ENCODE measurements around the gene SLC4A9.
A peak's percentile ranks its signal among the peaks of the same experiment; 100 is the strongest.
"Not testable (repeated sequence)": the region's sequence is repeated elsewhere in the genome, so short reads cannot be mapped to it uniquely, and the experiment has no call there.

SLC4A9 gene

DNA sequence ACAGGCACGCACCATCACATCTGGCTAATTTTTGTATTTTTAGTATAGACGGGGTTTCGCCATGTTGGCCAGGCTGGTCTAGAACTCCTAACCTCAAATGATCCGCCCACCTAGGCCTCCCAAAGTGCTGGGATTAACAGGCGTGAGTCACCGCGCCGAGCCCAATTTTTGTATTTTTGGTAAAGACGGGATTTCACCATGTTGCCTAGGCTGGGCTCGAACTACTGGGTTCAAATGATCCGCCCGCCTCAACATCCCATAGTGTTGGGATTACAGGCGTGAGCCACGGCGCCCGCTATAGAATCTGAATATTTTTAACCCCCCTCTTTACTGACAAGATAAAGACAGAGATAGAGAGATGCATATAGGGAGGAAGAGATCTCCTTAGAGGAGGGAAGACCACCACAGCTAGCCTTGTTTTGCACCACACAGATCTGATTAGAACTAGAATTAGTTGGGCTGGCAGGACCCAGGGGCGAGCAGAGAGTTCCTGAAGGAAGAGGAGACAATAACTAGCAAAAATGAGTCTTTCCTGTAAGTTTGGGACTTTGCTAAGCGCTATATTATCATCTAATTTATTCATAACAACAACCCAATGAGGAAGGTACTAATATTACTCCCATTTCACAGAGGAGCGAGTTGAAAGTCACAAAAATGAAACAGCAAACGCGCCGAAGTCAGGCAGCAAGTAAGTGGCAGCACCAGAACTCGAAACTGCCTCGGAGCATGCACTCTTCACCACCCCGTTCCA lies 40.2 kb downstream of the SLC4A9 start:
- DNase-seq (ENCODE audit: low read depth, low spot score) = no peak

DNA sequence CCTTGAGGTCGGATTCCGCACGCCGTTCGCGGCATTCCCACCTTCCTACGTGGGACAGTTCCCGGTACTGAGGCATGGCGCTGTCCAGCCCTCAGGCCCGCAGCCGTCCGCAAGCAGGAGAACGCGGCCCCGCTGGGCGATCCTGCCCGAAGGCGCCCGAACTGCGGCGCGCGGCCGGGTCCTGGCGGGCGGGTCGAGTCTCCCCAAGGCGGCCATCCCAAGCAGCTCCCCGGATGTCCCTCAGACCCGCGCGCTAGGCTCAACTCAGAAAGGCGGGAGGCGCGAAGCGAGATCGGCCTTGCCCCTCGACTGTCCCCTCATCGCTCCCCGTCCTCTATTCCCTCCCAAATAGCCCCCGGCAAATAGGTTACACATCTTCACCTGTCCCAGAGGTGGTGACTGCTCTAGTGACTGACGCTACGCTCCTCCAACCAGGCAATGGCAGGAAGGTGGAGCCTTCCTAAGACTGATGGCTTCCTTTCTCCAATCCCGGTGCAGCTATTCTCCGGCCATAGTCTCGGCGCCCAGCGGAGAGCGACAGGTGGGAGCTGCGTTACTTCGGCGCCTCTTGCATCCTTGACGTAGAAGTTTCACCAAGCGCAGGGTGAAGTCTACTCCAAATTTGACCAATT lies 40.9 kb downstream of the SLC4A9 start:
- peak; percentile 99 for DNase-seq (ENCODE audit: low read depth, low spot score)

DNA sequence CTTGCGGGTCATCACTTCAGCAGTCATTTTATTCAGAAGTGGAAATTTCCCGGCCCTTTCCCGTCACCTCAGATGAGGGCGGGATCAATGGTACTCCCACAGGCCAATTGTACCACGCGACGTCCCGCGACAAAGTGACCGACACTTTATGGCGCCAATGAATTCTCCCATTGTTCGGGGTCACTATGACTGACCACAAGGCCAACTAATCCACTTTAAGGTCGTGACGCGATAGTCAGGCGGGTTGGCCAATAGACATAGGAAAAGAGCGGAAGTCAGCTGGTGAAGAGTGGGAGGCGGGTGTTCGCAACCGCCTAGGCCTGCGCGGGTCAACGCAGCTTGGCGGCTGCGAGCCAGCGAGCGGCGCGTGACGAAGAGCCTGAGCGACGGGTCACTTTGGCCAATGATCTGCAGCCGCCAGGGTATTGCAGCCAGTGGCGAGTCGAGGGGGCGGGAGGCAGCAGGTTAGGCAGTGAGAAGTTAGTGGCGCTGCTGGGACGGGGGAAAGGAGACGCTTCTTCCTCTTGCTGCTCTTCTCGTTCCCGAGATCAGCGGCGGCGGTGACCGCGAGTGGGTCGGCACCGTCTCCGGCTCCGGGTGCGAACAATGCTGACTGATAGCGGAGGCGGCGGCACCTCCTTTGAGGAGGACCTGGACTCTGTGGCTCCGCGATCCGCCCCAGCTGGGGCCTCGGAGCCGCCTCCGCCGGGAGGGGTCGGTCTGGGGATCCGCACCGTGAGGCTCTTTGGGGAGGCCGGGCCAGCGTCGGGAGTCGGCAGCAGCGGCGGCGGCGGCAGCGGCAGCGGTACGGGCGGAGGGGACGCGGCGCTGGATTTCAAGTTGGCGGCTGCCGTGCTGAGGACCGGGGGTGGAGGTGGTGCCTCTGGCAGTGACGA lies 41.6 kb downstream of the SLC4A9 start, which contains the start of gene ANKHD1:
Gene ANKHD1 (plus strand): TSS at position 472 of the 896 bp plus-strand sequence. CDS start 135 bp downstream, at position 607.
- peak; percentile 100 for DNase-seq (ENCODE audit: low read depth, low spot score)

DNA sequence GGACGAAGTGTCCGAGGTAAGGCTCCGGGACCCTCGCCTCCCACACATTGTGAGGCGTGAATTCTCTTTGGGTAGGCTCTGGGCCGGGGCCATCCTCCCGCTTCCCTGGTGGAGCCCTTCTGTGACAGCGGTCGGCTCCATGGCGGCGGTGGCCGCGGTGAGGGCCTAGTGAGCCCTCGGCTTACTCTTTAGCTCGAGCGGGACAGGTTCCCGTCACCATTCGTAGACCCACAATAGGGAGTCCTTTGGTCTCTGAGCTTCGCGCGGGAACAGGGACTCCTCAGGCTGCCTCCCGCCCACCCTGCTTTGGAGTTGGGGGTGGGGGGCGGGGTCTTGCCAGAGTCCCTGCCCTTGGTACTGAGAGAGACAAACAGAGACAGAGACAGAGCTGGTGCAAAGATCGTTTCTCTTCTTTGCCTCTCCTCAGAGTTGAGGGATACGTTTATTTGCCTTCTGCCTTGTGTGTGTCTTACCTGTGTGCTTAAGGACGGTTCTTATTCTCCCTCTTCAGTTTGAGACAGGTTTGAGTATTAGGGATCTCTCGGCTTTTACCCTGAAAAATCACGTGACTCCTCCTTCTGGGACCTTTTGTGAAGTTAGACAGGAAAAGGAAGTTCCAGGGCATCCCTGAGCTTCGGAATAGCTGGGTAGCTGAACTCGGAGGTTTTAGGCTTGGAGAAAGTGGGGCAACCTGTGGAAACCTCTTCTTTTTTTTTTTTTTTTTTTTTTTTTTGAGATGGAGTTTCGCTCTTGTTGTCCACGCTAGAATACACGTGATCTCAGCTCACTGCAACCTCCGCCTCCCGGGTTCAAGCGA lies 42.5 kb downstream of the SLC4A9 start:
- peak; percentile 85 for DNase-seq (ENCODE audit: low read depth, low spot score)

DNA sequence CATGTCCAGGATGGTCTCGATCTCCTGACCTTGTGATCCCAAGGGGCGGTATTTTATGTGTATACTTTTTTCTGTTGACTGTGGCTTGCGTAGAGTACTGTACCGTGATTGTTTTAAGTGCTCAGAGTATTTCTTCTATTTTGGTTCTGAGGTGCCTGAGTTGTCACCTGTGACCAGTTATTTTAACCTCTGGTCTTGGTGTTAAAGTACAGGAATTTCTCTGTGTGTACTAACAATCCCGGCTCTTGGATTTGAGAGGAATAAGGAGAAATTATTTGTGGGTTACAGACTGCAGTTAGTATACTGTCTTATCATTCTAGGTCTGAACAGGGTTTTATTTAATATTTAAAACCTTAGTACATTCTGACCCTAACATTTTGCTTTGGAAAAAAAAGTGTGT lies 43.6 kb downstream of the SLC4A9 start:
- DNase-seq (ENCODE audit: low read depth, low spot score) = no peak

DNA sequence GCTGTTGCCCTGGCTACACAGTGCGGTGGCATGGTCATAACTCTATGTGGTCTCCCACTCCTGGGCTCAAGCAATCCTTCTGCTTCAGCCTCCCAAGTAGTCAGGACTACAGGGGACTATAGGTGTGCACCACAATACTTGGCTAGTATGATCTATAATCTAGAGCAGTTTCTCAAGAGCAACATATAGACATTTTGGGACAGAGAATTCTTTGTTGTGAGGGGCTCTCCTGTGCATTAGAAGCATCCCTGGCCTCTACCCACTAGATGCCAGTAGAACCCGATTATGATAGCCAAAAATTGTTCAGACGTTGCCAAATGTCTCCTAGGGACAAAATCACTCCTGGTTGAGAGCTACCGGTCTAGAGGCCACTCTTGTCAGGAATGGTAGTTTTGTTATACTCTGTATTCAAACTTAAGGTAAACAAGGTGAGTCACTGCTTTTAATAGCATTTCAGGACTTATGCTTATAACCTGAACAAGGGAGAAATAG lies 48.8 kb downstream of the SLC4A9 start:
- DNase-seq (ENCODE audit: low read depth, low spot score) = no peak

DNA sequence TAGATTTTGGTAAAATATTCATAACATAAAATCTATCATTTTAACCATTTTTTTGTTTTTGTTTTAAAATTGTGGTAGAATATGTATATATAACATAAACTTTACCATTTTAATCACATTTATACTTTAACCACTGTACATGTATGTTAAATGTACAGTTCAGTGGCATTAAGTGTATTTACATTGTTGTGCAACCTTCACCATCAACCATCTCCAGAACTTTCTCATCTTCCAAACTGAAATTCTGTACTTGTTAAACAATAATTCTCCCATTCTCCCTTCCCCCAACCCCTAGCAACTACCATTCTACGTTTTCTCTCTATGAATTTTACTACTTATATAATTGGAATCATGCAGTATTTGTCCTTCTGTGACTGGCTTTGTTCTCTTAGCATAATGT lies 53.2 kb downstream of the SLC4A9 start:
- DNase-seq (ENCODE audit: low read depth, low spot score) = no peak

DNA sequence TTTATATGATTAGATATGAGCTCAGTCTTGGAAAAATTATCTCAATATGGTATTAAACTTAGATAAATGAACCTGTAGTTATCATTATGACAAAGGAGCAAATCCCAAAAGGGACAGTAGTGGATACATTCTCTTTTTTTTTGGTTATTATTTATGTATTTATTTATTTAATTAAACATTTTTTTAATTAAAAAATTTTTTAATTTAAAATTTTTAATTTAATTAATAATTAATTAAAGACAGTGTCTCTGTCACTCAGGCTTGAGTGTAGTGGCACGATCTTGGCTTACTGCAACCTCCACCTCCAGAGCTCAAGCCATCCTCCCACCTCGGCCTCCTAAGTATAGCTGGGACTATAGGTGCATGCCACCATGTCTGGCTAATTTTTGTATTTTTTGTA lies 57.2 kb downstream of the SLC4A9 start:
- DNase-seq (ENCODE audit: low read depth, low spot score) = no peak

DNA sequence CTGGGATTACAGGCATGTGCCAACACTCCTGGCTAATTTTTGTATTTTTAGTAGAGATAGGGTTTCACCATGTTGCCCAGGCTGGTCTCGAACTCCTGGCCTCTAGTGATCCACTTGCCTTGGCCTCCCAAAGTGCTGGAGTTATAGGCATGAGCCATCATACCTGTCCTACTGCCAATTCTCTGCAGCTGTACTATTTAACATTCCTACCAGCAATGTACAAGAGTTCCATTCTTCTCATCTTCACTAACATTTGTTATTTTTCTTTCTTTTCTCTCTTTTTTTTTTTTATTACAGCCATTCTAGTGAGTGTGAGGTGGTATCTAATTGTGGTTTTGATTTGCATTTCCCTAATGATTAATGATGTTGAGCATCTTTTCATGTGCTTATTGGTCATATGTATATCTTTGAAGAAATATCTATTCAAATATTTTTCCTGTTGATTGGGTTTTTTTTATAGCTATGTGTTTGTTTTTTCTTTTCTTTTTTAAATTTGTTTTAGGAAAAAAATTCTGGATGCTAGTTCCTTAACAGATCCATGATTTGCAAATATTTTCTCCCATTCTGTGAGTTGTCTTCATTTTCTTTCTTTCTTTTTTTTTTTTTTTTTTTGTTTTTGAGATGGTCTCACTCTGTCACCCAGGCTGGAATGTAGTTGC lies 59.0 kb downstream of the SLC4A9 start:
- no peak for DNase-seq (ENCODE audit: low read depth, low spot score)

DNA sequence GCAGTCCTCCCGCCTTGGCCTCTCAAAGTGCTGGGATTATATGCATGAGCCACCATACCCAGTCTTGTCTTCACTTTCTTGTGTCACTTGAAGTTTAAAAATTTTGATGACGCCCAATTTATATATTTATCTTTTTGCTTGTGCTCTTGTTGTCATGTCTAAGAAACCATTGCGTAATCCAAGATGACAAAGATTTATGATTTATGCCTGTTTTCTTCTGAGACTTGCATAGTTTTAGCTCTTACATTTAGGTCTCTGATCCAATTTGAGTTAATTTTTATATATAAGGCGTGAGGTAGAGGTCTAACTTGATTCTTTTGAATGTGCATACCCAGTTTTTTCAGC lies 60.2 kb downstream of the SLC4A9 start:
- no peak for DNase-seq (ENCODE audit: low read depth, low spot score)

DNA sequence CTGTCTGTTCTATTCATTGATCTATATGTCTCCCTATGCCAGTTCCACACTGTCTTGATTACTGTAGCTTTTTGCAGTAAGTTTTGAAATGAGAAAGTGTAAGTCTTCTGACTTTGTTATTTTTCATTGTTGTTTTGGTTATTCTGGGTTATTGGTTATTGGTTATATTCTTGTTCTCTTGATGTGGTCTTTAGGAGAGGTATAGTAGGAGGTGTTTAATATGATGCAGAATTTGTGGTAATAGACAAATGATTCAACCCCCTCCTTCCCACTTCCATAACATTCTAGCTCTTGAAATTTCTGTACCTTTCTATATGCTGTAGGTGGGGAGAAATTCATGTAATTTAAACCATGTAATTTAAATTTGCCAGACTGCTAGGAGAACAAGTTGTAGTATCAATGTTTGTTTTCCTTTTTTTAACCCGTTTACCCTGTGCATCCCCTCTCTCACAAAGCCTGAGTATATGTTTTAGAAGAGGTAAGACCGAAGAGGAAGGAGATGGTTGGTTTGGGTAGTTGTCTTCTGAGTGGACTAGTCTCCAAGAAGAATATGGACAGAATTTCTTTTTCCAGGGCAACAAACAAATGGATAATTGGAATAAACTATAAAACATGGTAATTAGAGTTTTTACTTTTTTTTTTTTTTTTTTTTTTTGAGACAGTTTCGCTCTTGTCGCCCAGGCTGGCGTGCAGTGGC lies 60.8 kb downstream of the SLC4A9 start:
- DNase-seq (ENCODE audit: low read depth, low spot score) = no peak

DNA sequence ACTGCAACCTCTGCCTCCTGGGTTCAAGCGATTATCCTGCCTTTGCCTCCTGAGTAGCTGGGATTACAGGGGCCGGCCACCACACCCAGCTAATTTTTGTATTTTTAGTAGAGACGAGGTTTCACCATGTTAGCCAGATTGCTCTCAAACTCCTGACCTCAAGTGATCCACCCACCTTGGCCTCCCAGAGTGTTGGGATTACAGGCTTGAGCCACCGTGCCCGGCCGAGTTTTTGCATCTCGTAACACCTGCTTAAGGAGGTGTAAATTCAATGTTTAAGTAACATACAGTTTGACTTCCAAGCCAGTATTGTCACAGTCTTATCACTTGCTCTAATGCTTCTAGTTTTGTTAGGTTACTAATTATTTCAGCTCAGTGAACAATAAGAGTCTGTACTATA lies 61.4 kb downstream of the SLC4A9 start:
- not testable (repeated sequence) for DNase-seq (ENCODE audit: low read depth, low spot score)

DNA sequence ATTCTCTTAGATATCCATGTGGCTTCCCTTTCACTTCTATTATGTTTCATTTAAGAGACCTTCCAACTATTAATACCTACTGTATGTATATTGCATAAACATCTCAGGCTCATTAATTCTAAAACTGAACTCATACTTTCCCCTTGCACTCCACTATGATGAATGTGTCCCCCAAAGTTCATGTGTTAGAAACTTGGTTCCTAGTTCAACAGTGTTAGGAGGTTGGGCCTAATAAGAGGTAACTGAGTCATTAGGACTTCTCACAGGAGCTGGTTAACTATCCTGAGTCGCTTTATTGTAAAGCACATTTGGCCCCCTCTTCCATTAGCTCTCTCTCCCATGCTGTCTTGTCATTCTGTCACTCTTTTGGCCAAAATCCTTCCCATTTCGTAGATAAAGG lies 63.6 kb downstream of the SLC4A9 start:
- no peak for DNase-seq (ENCODE audit: low read depth, low spot score)

DNA sequence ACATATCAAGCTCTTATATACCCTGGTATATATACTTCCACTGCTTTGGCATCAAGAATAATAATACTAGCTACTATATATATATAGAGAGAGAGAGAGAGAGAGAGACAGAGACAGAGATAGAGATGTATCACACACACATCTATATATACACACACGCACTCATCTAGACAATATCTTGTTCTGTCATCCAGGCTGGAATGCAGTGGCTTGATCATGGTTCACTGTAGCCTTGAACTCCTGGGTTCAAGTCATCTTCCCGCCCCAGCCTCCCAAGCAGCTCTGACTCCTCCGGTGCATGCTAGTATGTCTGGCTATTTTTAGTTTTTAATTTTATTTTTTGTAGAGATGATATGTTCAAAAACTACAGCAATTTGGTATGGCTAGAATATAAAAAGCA lies 64.1 kb downstream of the SLC4A9 start:
- no peak for DNase-seq (ENCODE audit: low read depth, low spot score)

All from ELF-1 (cell line).